ENCODE results near the gene AQP6. TPM values are rescaled to one million over a fixed set of nuclear protein-coding genes. Genes with fewer than 3 reads are reported as not detected.
A peak's percentile ranks its signal among the peaks of the same experiment; 100 is the strongest.

AQP6 gene
- total and polyA plus RNA-seq, 5 donors from 2014 or later = not detected

DNA sequence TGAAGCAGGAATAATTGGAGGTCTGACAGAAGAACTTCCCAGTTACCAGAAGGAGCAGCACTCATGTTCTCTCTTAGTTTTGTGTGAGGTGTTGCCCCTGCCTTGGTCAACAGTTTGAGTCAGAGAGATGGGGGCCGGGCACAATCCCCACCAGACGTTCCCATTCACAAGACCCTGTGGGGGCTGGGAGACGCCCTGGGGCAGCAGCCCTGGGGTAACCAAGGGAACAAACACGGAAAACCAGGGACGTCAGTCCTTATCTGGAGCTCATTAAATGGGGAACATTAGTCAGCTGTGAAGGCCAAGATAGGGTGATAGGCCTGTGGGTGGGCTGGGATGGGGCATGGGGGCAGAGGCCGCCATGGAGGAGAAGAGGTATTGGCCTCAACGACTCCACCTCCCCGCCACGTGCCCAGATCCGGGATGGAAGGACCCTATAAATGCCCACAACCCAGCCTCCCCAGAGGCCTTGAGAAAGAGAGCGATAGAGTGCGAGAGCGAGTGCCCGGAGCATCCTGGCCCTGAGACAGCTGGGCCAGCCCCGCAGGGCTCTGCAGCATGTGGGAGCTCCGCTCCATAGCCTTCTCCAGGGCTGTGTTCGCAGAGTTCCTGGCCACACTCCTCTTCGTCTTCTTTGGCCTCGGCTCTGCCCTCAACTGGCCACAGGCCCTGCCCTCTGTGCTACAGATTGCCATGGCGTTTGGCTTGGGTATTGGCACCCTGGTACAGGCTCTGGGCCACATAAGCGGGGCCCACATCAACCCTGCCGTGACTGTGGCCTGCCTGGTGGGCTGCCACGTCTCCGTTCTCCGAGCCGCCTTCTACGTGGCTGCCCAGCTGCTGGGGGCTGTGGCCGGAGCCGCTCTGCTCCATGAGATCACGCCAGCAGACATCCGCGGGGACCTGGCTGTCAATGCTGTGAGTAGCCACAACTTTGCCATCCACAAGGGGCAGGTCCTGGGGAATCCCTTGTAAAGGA lies 22.2 kb upstream of the AQP6 start, which contains the start of gene AQP2:
Gene AQP2 (plus strand): TSS at position 465 of the 979 bp plus-strand sequence. CDS start 94 bp downstream, at position 559.
- Histone ChIP-seq H3K36me3 (ENCODE audit: control insufficient read depth, insufficient read depth, low read length) (no peaks in the 10 kb centered on the region), H3K4me3 (ENCODE audit: low read depth, low read length) (no peak within 1 kb of the TSS), H3K9me3 (ENCODE audit: control insufficient read depth in 2 of 2, low read length in 2 of 2) (no peaks in the 10 kb centered on the region), H3K4me1 (ENCODE audit: control insufficient read depth, insufficient read depth, low read length, poor library complexity, severe bottlenecking) (peaks cover 13% of the 10 kb centered on the region), H3K27me3 (ENCODE audit: control insufficient read depth, insufficient read depth, low read length) (peaks cover 6% of the 10 kb centered on the region), H3K27ac (ENCODE audit: insufficient read depth, low read length, poor library complexity, severe bottlenecking) (no peak within 1 kb of the TSS)
- peaks cover 6 to 19% (median 9%) of the 10 kb centered on the region in 4 donors for H3K4me1 Mint-ChIP-seq
- no peak within 1 kb of the TSS for H3K4me3 Mint-ChIP-seq
- ATAC-seq (ENCODE audit: low read depth in 2 of 2) = no peak
- H3K9me3 Mint-ChIP-seq = peaks cover 0 to 2% (median 0%) of the 10 kb centered on the region in 7 donors
- DNase-seq = no peak
- peaks cover 25% of the 10 kb centered on the region for H3K27me3 Mint-ChIP-seq
- no peak within 1 kb of the TSS for H3K27ac Mint-ChIP-seq
- H3K36me3 Mint-ChIP-seq = no peaks in the 10 kb centered on the region

DNA sequence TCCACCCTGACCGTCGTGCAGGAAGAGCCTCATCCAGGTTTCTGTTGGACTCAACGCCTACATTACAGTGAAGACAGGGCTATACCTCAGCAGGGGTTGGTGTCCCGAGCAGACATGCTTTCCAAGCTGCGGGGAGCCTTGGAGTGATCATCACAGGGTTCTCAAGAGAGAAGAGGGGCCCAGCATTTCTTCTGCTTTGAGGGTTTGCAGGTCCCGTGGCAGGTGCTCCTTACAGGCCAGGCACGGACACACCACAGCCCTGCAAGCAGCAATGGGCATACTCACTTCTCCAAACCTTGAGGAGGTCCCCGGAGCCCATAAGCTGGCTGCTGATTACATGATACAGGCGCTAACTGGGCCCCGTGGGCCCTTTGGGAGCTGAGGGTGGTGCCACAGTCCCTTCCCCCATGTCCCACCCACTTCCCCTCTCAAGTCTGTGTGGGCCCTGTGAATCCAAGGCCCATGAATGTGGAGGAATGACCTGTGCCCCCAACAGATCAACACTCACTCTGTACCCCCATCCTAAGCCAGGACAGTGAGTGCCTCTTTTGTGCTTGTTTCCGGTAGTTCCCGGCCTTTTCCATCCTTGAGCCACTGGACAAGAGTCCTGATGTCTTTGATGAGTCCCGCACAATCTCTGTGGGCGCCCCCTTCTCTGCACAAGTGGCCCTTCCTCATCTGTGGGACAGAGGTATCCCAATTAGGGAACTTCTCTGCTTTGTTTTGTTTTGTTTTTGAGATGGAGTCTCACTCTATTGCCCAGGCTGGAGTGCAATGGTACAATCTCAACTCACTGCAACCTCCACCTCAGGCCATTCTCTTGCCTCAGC lies 21.1 kb upstream of the AQP6 start:
- Mint-ChIP-seq H3K9me3 (peaks cover 0 to 2% (median 0%) of the 10 kb centered on the region in 7 donors), H3K36me3 (no peaks in the 10 kb centered on the region)
- ATAC-seq (ENCODE audit: low read depth in 2 of 2) = no peak

DNA sequence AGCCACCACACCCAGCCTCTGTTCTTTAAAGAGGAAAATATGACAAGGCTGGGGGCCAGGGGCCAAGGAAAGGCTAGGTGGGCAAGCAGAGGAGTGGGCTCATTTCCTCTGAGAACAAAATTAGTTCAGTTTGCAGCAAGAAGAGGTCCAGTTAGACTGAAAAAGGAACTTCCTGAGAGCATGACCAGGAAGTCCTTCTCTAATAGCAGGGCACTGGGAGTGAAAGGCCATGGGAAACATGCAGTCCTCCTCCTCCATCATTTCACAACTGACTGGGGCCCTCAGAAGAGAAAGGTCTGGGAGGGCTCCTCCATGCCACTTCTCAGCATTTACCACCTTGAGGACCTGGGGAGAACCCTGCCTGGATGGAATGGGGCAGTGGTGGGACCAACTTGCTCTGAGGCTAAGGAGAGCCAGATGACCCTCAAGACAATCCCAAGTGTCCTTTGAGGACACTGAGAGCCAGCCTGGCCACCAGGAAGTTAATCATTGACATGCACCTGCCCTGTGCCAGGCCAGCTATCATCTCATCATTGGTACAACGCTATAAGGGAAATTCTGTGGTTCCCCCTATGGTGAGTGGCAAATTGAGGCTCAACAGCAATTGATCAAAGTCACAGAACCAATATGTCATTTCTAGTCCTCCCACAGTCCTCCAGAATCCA lies 20.2 kb upstream of the AQP6 start:
- H3K36me3 ChIP-seq (ENCODE audit: control insufficient read depth, insufficient read depth, low read length) = no peaks in the 10 kb centered on the region
- H3K27ac ChIP-seq (ENCODE audit: insufficient read depth, low read length, poor library complexity, severe bottlenecking) = no peak overlapping the region
- Mint-ChIP-seq H3K4me1 (peaks cover 0 to 3% (median 0%) of the 10 kb centered on the region in 4 donors), H3K27me3 (peaks cover 40% of the 10 kb centered on the region), H3K4me3 (peak overlapping the region in 1 of 4 donors; percentile 57), H3K36me3 (no peaks in the 10 kb centered on the region), H3K27ac (no peak overlapping the region), H3K9me3 (peaks cover 0 to 2% (median 0%) of the 10 kb centered on the region in 7 donors)
- H3K9me3 ChIP-seq (ENCODE audit: control insufficient read depth in 2 of 2, low read length in 2 of 2) = no peaks in the 10 kb centered on the region
- ATAC-seq (ENCODE audit: low read depth in 2 of 2) (no peak), DNase-seq (no peak)
- peaks cover 10% of the 10 kb centered on the region for H3K27me3 ChIP-seq (ENCODE audit: control insufficient read depth, insufficient read depth, low read length)
- no peaks in the 10 kb centered on the region for H3K4me1 ChIP-seq (ENCODE audit: control insufficient read depth, insufficient read depth, low read length, poor library complexity, severe bottlenecking)
- H3K4me3 ChIP-seq (ENCODE audit: low read depth, low read length) = no peak overlapping the region

More for the DNA sequence above, 21.1 kb upstream of the AQP6 start:
- no peak overlapping the region for H3K27ac ChIP-seq (ENCODE audit: insufficient read depth, low read length, poor library complexity, severe bottlenecking)
- Mint-ChIP-seq H3K27ac (peak overlapping the region in 1 of 3 donors; percentile 56), H3K4me3 (no peak overlapping the region), H3K4me1 (peaks cover 0 to 8% (median under 1%) of the 10 kb centered on the region in 4 donors), H3K27me3 (peaks cover 31% of the 10 kb centered on the region)
- no peaks in the 10 kb centered on the region for H3K36me3 ChIP-seq (ENCODE audit: control insufficient read depth, insufficient read depth, low read length)
- peaks cover 2% of the 10 kb centered on the region for H3K4me1 ChIP-seq (ENCODE audit: control insufficient read depth, insufficient read depth, low read length, poor library complexity, severe bottlenecking)
- DNase-seq = no peak
- H3K9me3 ChIP-seq (ENCODE audit: control insufficient read depth in 2 of 2, low read length in 2 of 2) = no peaks in the 10 kb centered on the region
- H3K27me3 ChIP-seq (ENCODE audit: control insufficient read depth, insufficient read depth, low read length) = peaks cover 7% of the 10 kb centered on the region
- H3K4me3 ChIP-seq (ENCODE audit: low read depth, low read length) = no peak overlapping the region

DNA sequence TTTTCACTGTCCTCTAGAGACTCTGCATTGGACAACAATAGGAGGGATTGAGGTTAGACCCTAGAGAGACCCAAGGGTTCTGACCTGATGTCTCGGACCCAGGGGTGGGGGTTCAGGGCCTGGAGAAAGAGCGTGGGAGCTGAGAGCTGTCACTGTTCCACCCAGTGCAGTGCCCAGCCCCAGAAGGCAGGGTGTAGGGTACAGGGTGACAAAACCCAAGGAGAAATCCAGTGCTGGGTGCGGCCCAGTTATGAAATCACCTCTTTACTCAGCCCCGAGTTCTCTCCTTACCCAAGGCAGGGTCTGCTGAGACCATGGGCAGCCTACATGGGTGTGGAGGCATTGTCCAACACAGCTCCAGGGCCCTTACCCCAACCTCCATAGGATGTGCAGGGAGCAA lies 19.6 kb upstream of the AQP6 start:
- no peaks in the 10 kb centered on the region for H3K36me3 Mint-ChIP-seq
- peaks cover 47% of the 10 kb centered on the region for H3K27me3 Mint-ChIP-seq
- Histone ChIP-seq H3K9me3 (ENCODE audit: control insufficient read depth in 2 of 2, low read length in 2 of 2) (no peaks in the 10 kb centered on the region), H3K36me3 (ENCODE audit: control insufficient read depth, insufficient read depth, low read length) (no peaks in the 10 kb centered on the region), H3K4me1 (ENCODE audit: control insufficient read depth, insufficient read depth, low read length, poor library complexity, severe bottlenecking) (no peaks in the 10 kb centered on the region), H3K4me3 (ENCODE audit: low read depth, low read length) (no peak overlapping the region), H3K27me3 (ENCODE audit: control insufficient read depth, insufficient read depth, low read length) (peaks cover 10% of the 10 kb centered on the region), H3K27ac (ENCODE audit: insufficient read depth, low read length, poor library complexity, severe bottlenecking) (no peak overlapping the region)
- H3K4me1 Mint-ChIP-seq = no peaks in the 10 kb centered on the region
- H3K4me3 Mint-ChIP-seq = no peak overlapping the region
- ATAC-seq (ENCODE audit: low read depth in 2 of 2) (no peak), DNase-seq (no peak)
- H3K27ac Mint-ChIP-seq = no peak overlapping the region
- H3K9me3 Mint-ChIP-seq = peaks cover 0 to 2% (median 0%) of the 10 kb centered on the region in 7 donors

DNA sequence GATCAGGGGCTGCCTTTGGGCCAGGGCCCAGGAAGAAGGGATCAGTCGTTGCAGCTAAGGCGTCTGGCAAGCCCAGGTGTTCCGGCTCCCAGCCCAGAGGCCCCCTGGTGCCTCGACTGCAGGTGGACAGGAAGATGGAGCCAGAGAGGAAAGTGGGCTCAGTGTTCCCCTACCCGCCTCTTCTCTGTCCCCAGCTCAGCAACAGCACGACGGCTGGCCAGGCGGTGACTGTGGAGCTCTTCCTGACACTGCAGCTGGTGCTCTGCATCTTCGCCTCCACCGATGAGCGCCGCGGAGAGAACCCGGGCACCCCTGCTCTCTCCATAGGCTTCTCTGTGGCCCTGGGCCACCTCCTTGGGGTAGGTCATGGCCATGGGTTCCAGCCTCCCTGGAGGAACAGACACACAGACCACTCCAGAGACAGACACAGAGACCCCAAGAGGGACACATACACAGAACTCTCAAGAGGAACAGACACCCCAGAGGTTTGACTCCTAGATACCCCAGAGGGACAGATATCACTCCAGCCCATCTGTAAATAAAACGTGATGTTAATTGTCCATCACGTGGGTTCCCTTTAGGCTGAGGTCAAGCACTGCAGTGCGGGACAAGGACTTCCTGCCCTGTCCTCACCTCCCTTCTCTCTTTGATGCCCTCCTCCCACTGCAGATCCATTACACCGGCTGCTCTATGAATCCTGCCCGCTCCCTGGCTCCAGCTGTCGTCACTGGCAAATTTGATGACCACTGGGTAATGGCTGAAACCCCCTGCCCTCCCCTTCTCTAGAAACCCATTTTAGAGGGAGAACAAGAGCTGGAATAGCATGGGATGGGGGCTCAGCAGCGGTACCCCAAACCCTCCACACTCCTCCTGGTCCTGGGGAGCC lies 18.5 kb upstream of the AQP6 start:
- H3K4me3 ChIP-seq (ENCODE audit: low read depth, low read length) = no peak overlapping the region
- no peaks in the 10 kb centered on the region for H3K9me3 ChIP-seq (ENCODE audit: control insufficient read depth in 2 of 2, low read length in 2 of 2)
- H3K27me3 ChIP-seq (ENCODE audit: control insufficient read depth, insufficient read depth, low read length) = peaks cover 17% of the 10 kb centered on the region
- H3K4me1 Mint-ChIP-seq = no peaks in the 10 kb centered on the region
- DNase-seq (no peak), ATAC-seq (ENCODE audit: low read depth in 2 of 2) (no peak)
- H3K4me1 ChIP-seq (ENCODE audit: control insufficient read depth, insufficient read depth, low read length, poor library complexity, severe bottlenecking) = no peaks in the 10 kb centered on the region
- peaks cover 0 to 2% (median 0%) of the 10 kb centered on the region in 7 donors for H3K9me3 Mint-ChIP-seq
- H3K36me3 ChIP-seq (ENCODE audit: control insufficient read depth, insufficient read depth, low read length) = no peaks in the 10 kb centered on the region
- H3K36me3 Mint-ChIP-seq = no peaks in the 10 kb centered on the region
- peaks cover 57% of the 10 kb centered on the region for H3K27me3 Mint-ChIP-seq
- peak overlapping the region in 1 of 3 donors; percentile 45 for H3K27ac Mint-ChIP-seq
- no peak overlapping the region for H3K27ac ChIP-seq (ENCODE audit: insufficient read depth, low read length, poor library complexity, severe bottlenecking)
- H3K4me3 Mint-ChIP-seq = no peak overlapping the region

DNA sequence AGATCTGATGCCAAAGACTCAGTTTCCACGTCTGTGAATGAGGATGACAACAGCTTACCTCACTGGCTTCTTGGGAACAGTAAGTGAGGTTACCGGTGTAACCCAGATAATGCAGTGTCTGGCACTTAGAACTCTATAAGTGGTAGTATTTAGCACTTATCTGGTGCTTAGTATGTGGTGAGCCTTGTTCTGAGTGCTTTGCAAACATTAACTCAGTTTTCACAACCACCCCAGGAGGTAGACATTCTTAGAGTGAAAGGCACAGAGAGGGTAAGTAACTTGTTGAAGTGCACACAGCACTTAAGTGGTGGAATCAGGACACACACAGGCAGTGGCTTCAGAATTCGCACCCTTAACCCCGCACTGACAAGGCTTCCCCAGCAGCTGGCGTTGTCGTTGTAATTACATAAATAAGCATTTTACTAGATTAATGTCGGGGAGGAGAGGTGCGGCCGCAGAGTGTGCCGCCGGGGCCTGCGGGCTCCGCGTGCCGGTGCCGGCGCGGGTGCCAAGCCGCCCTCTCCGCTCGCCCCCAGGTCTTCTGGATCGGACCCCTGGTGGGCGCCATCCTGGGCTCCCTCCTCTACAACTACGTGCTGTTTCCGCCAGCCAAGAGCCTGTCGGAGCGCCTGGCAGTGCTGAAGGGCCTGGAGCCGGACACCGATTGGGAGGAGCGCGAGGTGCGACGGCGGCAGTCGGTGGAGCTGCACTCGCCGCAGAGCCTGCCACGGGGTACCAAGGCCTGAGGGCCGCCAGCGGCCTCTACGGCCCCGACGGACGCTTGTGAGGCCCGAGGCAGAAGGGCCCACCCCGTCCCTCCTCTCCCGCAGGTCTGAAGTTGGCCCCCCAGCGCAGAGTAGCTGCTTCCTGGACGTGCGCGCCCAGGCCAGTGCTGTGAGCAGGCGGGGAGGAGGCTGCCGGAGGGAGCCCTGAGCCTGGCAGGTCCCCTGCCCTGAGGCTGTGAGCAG lies 17.6 kb upstream of the AQP6 start:
- H3K4me3 Mint-ChIP-seq = no peak overlapping the region

More for the DNA sequence above, 17.6 kb upstream of the AQP6 start:
- H3K9me3 ChIP-seq (ENCODE audit: control insufficient read depth in 2 of 2, low read length in 2 of 2) = no peaks in the 10 kb centered on the region
- H3K4me1 ChIP-seq (ENCODE audit: control insufficient read depth, insufficient read depth, low read length, poor library complexity, severe bottlenecking) = no peaks in the 10 kb centered on the region
- no peaks in the 10 kb centered on the region for H3K36me3 ChIP-seq (ENCODE audit: control insufficient read depth, insufficient read depth, low read length)
- DNase-seq (peak in 1 of 3 donors; percentile 32), ATAC-seq (ENCODE audit: low read depth in 2 of 2) (no peak)
- no peak overlapping the region for H3K27ac Mint-ChIP-seq
- peaks cover 26% of the 10 kb centered on the region for H3K27me3 ChIP-seq (ENCODE audit: control insufficient read depth, insufficient read depth, low read length)
- H3K4me3 ChIP-seq (ENCODE audit: low read depth, low read length) = no peak overlapping the region
- H3K27ac ChIP-seq (ENCODE audit: insufficient read depth, low read length, poor library complexity, severe bottlenecking) = no peak overlapping the region
- no peaks in the 10 kb centered on the region for H3K36me3 Mint-ChIP-seq
- H3K9me3 Mint-ChIP-seq = peaks cover 0 to 2% (median 0%) of the 10 kb centered on the region in 7 donors
- H3K4me1 Mint-ChIP-seq = peaks cover 0 to 4% (median under 1%) of the 10 kb centered on the region in 4 donors
- H3K27me3 Mint-ChIP-seq = peaks cover 61% of the 10 kb centered on the region

Data from CD4-positive, CD25-positive, alpha-beta regulatory T cell (primary cell).